CD4-positive, alpha-beta T cell treated with Interleukin-10 for 1 hour (primary cell): ENCODE results near the gene CCDC106.

Experiments
- DNase-seq: peaks from one replicate; pipeline ENCODE4 v3.0.0-alpha.2; 2020

CCDC106 gene

GRCh38 chr19:55614711-55615542, 33.1 kb upstream of the CCDC106 start:
- DNase-seq, result no peak

GRCh38 chr19:55615543-55616394, 32.2 kb upstream of the CCDC106 start:
- DNase-seq, result no peak

- no peak for DNase-seq
Measured at GRCh38 chr19:55616395-55616875, 31.6 kb upstream of the CCDC106 start.

GRCh38 chr19:55617426-55617825, 30.6 kb upstream of the CCDC106 start:
- no peak for DNase-seq

GRCh38 chr19:55618426-55618825, 29.6 kb upstream of the CCDC106 start:
- DNase-seq, result no peak

GRCh38 chr19:55619286-55619685, 28.7 kb upstream of the CCDC106 start:
- DNase-seq, result no peak

- DNase-seq, result peak; percentile 32
Measured at GRCh38 chr19:55620410-55621204, 27.4 kb upstream of the CCDC106 start.

GRCh38 chr19:55621205-55621672, 26.8 kb upstream of the CCDC106 start:
- no peak for DNase-seq

GRCh38 chr19:55621673-55622231, 26.3 kb upstream of the CCDC106 start:
- no peak for DNase-seq

GRCh38 chr19:55622242-55622969, 25.6 kb upstream of the CCDC106 start:
- no peak for DNase-seq

- DNase-seq, result no peak
Measured at GRCh38 chr19:55623130-55623529, 24.9 kb upstream of the CCDC106 start.

GRCh38 chr19:55623561-55623960, 24.5 kb upstream of the CCDC106 start:
- no peak for DNase-seq

- peak; percentile 92 for DNase-seq
Measured at GRCh38 chr19:55624109-55625003, 23.7 kb upstream of the CCDC106 start, which contains the start of gene ZNF784. TSS of gene ZNF784 (minus strand) at chr19:55624566. CDS start at chr19:55624561, 5 bp downstream.

- no peak for DNase-seq
Measured at GRCh38 chr19:55625004-55625326, 23.0 kb upstream of the CCDC106 start.

GRCh38 chr19:55626350-55626749, 21.7 kb upstream of the CCDC106 start:
- DNase-seq, result peak; percentile 82

GRCh38 chr19:55632463-55632834, 15.6 kb upstream of the CCDC106 start:
- peak; percentile 93 for DNase-seq

GRCh38 chr19:55633861-55634260, 14.2 kb upstream of the CCDC106 start:
- no peak for DNase-seq

GRCh38 chr19:55635334-55635717, 12.7 kb upstream of the CCDC106 start:
- DNase-seq, result peak; percentile 36

GRCh38 chr19:55635856-55636440, 12.1 kb upstream of the CCDC106 start:
- DNase-seq, result no peak

- DNase-seq, result no peak
Measured at GRCh38 chr19:55636723-55637122, 11.3 kb upstream of the CCDC106 start.
